Ovary (tissue), 3 donors: ENCODE results near the gene CLCN5.

Experiments
- EP300 ChIP-seq: sonication (generic); formaldehyde crosslinking; IDR thresholded peaks from one replicate; pipeline ENCODE4 v1.6.1; 2017; ENCODE audit warnings: antibody characterized with exemption
- TF ChIP-seq, protein P1 (sequence below), 3 donors: fragments of 450-650 bp in 2 of 3; fragments of 200-600 bp in 1 of 3; IDR thresholded peaks; one replicate each; pipeline versions ENCODE4 v1.5.1 to v1.8.0; 2016 to 2022; ENCODE audit warnings: antibody characterized with exemption in 3 of 3, mild to moderate bottlenecking in 1 of 3
- donor health status: DM: no; HTN: no; CAD: no.

DNA sequence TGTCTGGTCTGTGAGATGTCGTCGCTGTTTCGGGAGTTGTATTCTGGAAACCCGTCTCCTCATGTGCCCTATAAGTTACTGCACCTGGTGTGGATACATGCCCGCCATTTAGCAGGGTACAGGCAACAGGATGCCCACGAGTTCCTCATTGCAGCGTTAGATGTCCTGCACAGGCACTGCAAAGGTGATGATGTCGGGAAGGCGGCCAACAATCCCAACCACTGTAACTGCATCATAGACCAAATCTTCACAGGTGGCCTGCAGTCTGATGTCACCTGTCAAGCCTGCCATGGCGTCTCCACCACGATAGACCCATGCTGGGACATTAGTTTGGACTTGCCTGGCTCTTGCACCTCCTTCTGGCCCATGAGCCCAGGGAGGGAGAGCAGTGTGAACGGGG, 41.7 kb upstream of the CLCN5 start:
- TF ChIP-seq, protein P1, sequence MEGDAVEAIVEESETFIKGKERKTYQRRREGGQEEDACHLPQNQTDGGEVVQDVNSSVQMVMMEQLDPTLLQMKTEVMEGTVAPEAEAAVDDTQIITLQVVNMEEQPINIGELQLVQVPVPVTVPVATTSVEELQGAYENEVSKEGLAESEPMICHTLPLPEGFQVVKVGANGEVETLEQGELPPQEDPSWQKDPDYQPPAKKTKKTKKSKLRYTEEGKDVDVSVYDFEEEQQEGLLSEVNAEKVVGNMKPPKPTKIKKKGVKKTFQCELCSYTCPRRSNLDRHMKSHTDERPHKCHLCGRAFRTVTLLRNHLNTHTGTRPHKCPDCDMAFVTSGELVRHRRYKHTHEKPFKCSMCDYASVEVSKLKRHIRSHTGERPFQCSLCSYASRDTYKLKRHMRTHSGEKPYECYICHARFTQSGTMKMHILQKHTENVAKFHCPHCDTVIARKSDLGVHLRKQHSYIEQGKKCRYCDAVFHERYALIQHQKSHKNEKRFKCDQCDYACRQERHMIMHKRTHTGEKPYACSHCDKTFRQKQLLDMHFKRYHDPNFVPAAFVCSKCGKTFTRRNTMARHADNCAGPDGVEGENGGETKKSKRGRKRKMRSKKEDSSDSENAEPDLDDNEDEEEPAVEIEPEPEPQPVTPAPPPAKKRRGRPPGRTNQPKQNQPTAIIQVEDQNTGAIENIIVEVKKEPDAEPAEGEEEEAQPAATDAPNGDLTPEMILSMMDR (IDR thresholded peaks at IDR 0.05), result no peak
- no peak for TF ChIP-seq EP300
